ENCODE results near the gene EIF2D. TPM values are rescaled to one million over a fixed set of nuclear protein-coding genes. Genes with fewer than 3 reads are reported as not detected.

EIF2D gene
- total and polyA plus RNA-seq, 2 of the 4 experiments (the other 2 are of a cell fraction), result 64.3 to 69.4 TPM

DNA sequence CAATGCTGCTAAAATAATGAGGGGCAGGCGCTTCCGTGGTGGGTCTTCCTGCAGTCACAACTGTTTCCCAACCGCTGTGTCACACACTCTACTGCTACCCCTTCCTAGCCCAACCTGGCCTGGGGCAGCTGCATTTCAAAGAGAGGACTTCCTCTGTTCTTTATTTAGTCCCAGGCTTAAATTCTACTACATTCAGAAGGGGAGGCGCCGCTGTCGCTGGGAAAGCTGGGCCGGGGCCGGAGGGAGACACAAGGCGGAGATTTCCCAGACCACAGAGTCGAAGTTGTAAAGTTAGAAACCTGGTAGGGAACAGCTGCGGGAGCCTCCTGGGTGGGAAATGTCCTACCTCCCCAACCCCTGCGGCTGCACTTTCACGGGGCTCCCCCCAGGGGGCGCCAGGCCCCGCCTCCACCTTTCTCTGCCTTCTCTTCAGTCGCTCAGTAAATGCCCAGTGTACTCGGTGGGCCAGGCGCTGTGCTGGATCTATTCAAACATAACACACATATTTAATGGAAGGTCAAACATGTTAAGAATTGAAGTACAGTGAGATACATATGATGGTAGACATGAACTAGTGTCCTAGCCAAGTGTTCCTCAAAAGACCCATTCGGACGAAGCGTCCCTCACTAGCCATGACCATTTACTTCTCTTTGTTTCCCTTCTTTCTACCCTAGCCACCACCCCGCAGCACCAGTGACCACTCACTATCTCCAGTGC lies 46.2 kb upstream of the EIF2D start:
- Histone ChIP-seq H3K4ac (ENCODE audit: low read depth, low read length) (no peak overlapping the region), H4K91ac (ENCODE audit: insufficient read depth, low read depth, low read length) (no peak overlapping the region), H3K79me1 (ENCODE audit: low read depth in 1 of 2, low read length in 2 of 2) (no peaks in the 10 kb centered on the region), H3K4me1 (ENCODE audit: control insufficient read depth, insufficient read depth, low read length) (peaks cover 2% of the 10 kb centered on the region; the same call in 1 of the 2 replicates), H2AK9ac (replicated peaks; ENCODE audit: low read depth, low read length, poor library complexity) (no peak overlapping the region), H2BK5ac (ENCODE audit: low read depth, low read length, poor library complexity, severe bottlenecking) (no peak overlapping the region), H4K8ac (ENCODE audit: low read depth in 2 of 2, low read length in 2 of 2) (no peak overlapping the region), H3K4me3 (ENCODE audit: insufficient read depth, low read depth, low read length) (no peak overlapping the region), H3K56ac (ENCODE audit: extremely low read depth, insufficient read depth, low read length) (no peak overlapping the region), H3K27ac (ENCODE audit: insufficient read depth, low read length) (no peak overlapping the region), H2AK5ac (ENCODE audit: low read depth, low read length) (peak overlapping the region; percentile 72; the same call in 1 of the 2 replicates), H2BK20ac (ENCODE audit: low read depth, low read length) (no peak overlapping the region), H4K20me1 (ENCODE audit: insufficient read depth, low read length) (peaks cover 3% of the 10 kb centered on the region; the same call in 1 of the 2 replicates), H4K5ac (ENCODE audit: low read depth, low read length) (no peak overlapping the region), H3K9me1 (ENCODE audit: insufficient read depth, low read length) (no peaks in the 10 kb centered on the region), H3K4me2 (ENCODE audit: low read depth, low read length) (no peak overlapping the region), H3K27me3 (ENCODE audit: control insufficient read depth, insufficient read depth, low read length) (peaks cover 18% of the 10 kb centered on the region), H3K23ac (ENCODE audit: low read depth, low read length) (peak overlapping the region; percentile 15; the same call in 1 of the 2 replicates), H2BK15ac (ENCODE audit: low read depth, low read length) (no peak overlapping the region), H2AFZ (replicated peaks; ENCODE audit: low read length, poor library complexity) (no peak overlapping the region), H3K9me3 (ENCODE audit: control insufficient read depth, insufficient read depth, low read length) (peaks cover 2% of the 10 kb centered on the region; the same call in 1 of the 2 replicates), H2BK120ac (ENCODE audit: low read depth, low read length) (no peak overlapping the region), H3K9ac (ENCODE audit: low read depth, low read length) (no peak overlapping the region), H3K18ac (ENCODE audit: low read depth, low read length) (no peak overlapping the region), H3K36me3 (ENCODE audit: control insufficient read depth, insufficient read depth, low read length) (no peaks in the 10 kb centered on the region), H3K14ac (replicated peaks; ENCODE audit: low read depth, low read length) (no peak overlapping the region)
- in situ Hi-C loops (cut with MboI; ENCODE audit: low sequenced_read_pairs) (no loop called here), intact Hi-C loops (cut with micrococcal nuclease) (no loop called here), dilution Hi-C loops (cut with HindIII; ENCODE audit: low sequenced_read_pairs, unreplicated experiment) (no loop called here)
- TF ChIP-seq SMC3 (IDR thresholded peaks at IDR 0.05; ENCODE audit: low read depth, low read length) (peak; percentile 46), FOS (IDR thresholded peaks at IDR 0.05; ENCODE audit: low read depth, low read length) (no peak), CHD1 (IDR thresholded peaks at IDR 0.05; ENCODE audit: low read depth, low read length) (no peak), RAD21 (IDR thresholded peaks at IDR 0.05; ENCODE audit: low read length) (peak; percentile 41), CTCF (conservative IDR thresholded peaks at IDR 0.05; ENCODE audit: low read depth, low read length) (peak; percentile 59)
- WGBS, 2 experiments (ENCODE audit: extremely low coverage in 2 of 2, insufficient read length in 1 of 2), result 30% methylated on average over 3 of the region's 22 CpGs; no CpG with 5 or more reads in 1 of the 2 experiments
- DNase-seq, result no peak
- ChIA-PET CTCF (interaction anchor here (0.8 to 1.8 kb wide), 3 partner anchors 11 to 171 kb away, joined by 3 to 4 read pairs (median 3); partner anchors contain the start of gene DYRK3), POLR2A (ENCODE audit: unreplicated experiment) (interaction anchor here (0.6 kb wide), 1 partner anchor 18 kb away, joined by 3 read pairs; no protein-coding TSS in a partner anchor)
- no TSS peak for BruUV-seq (replicated peaks)
- ATAC-seq (ENCODE audit: low read depth), result peak; percentile 65; the same call in 1 of the 2 replicates
